ENCODE results near the gene AGMO. TPM values are rescaled to one million over a fixed set of nuclear protein-coding genes. Genes with fewer than 3 reads are reported as not detected.

Gene AGMO
- total RNA-seq, 3 donors from 2014 or later (not counting 1 experiment from before 2014, with no cell fraction given), result not detected

DNA sequence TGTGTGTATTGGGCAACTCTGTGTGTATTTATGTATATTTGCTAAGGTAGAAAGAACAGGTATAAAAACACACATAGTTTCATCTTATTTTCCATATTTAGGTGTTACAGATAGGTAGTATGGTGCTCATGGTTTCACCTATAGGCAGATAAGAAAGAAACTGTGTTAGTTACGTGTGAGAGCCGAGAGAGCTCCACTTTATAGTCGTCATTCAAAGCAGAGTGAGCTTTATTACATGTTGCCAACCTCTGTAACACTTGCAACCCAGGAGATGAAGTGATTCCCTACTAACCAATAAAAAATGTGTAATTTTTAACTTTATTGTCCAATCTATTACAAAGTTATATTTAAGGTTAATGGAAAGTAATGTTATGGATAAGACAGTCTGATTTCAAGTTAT, 121.3 kb downstream of the AGMO start:
- 93% methylated on average over 3 of the region's 3 CpGs for WGBS (ENCODE audit: insufficient coverage)

DNA sequence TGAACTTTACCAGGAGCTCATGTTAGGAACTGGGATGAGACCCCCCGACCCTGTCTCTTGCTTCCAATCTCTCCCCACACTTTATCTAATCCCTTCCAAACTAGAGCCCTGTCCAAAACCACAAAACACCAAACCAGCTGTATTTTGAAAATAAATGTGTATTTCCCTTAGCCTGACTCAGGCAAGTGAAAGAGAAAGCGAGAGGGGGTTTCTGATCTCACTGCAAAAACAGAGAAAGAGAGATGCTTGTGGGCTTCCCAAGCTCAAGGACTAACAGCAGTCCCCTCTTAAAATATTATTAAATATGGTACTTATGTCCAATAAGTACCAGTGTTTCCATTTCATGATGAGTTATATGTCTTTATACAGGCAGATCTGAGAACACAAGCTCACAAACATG, 122.0 kb downstream of the AGMO start:
- Mint-ChIP-seq H3K4me1 (no peaks in the 10 kb centered on the region), H3K9me3 (peaks cover 13 to 21% of the 10 kb centered on the region in 2 donors), H3K4me3 (no peak overlapping the region), H3K27me3 (ENCODE audit: low read depth in 2 of 2) (no peaks in the 10 kb centered on the region), H3K27ac (no peak overlapping the region), H3K36me3 (no peaks in the 10 kb centered on the region)
- TF ChIP-seq, protein P1, sequence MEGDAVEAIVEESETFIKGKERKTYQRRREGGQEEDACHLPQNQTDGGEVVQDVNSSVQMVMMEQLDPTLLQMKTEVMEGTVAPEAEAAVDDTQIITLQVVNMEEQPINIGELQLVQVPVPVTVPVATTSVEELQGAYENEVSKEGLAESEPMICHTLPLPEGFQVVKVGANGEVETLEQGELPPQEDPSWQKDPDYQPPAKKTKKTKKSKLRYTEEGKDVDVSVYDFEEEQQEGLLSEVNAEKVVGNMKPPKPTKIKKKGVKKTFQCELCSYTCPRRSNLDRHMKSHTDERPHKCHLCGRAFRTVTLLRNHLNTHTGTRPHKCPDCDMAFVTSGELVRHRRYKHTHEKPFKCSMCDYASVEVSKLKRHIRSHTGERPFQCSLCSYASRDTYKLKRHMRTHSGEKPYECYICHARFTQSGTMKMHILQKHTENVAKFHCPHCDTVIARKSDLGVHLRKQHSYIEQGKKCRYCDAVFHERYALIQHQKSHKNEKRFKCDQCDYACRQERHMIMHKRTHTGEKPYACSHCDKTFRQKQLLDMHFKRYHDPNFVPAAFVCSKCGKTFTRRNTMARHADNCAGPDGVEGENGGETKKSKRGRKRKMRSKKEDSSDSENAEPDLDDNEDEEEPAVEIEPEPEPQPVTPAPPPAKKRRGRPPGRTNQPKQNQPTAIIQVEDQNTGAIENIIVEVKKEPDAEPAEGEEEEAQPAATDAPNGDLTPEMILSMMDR (IDR thresholded peaks at IDR 0.05), result no peak
- Histone ChIP-seq H3K4me3 (ENCODE audit: low read length) (no peak overlapping the region), H3K27ac (ENCODE audit: low read length) (no peak overlapping the region), H3K4me1 (ENCODE audit: control insufficient read depth, insufficient read depth, low read length) (no peaks in the 10 kb centered on the region), H3K9me3 (ENCODE audit: control insufficient read depth, insufficient read depth, low read length) (no peaks in the 10 kb centered on the region), H3K36me3 (ENCODE audit: control insufficient read depth, insufficient read depth, low read length) (no peaks in the 10 kb centered on the region), H3K27me3 (ENCODE audit: control insufficient read depth, insufficient read depth, low read length) (no peaks in the 10 kb centered on the region)
- DNase-seq, result no peak
- ATAC-seq, result no peak
- WGBS (ENCODE audit: insufficient coverage), result 60% methylated on average over 1 of the region's 2 CpGs
- intact Hi-C loops (cut with micrococcal nuclease), result no loop called here

More for the DNA sequence above, 121.3 kb downstream of the AGMO start:
- Mint-ChIP-seq H3K4me3 (no peak overlapping the region), H3K9me3 (peaks cover 12 to 20% of the 10 kb centered on the region in 2 donors), H3K36me3 (no peaks in the 10 kb centered on the region), H3K27ac (no peak overlapping the region), H3K4me1 (no peaks in the 10 kb centered on the region), H3K27me3 (ENCODE audit: low read depth in 2 of 2) (no peaks in the 10 kb centered on the region)
- no peak for DNase-seq
- ATAC-seq, result no peak
- Histone ChIP-seq H3K36me3 (ENCODE audit: control insufficient read depth, insufficient read depth, low read length) (no peaks in the 10 kb centered on the region), H3K9me3 (ENCODE audit: control insufficient read depth, insufficient read depth, low read length) (no peaks in the 10 kb centered on the region), H3K4me1 (ENCODE audit: control insufficient read depth, insufficient read depth, low read length) (no peaks in the 10 kb centered on the region), H3K27ac (ENCODE audit: low read length) (no peak overlapping the region), H3K27me3 (ENCODE audit: control insufficient read depth, insufficient read depth, low read length) (no peaks in the 10 kb centered on the region), H3K4me3 (ENCODE audit: low read length) (no peak overlapping the region)
- intact Hi-C loops (cut with micrococcal nuclease), result no loop called here
- TF ChIP-seq, protein P1 (IDR thresholded peaks at IDR 0.05), result no peak

DNA sequence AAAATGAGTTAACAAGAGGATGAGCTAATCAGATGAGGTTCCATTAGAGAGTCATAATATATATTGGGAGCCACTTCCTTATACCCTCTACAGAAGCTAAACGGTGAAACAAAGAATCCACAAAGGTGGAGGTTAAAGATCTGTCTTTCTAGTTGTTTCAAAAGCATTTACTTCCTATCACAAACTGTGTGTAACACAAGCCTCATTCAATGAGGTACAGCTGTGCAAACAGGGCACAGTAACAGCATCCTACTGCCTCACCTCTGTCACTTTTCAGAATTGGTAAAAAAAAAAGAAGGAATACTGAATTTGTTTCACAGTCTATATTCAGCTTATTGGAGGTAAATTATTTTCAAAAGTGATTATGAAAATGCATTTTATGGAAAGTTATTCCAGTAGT, 128.7 kb downstream of the AGMO start:
- no peak for ATAC-seq
- Histone ChIP-seq H3K4me1 (ENCODE audit: control insufficient read depth, insufficient read depth, low read length) (no peaks in the 10 kb centered on the region), H3K27ac (ENCODE audit: low read length) (no peak overlapping the region), H3K27me3 (ENCODE audit: control insufficient read depth, insufficient read depth, low read length) (no peaks in the 10 kb centered on the region), H3K9me3 (ENCODE audit: control insufficient read depth, insufficient read depth, low read length) (no peaks in the 10 kb centered on the region), H3K4me3 (ENCODE audit: low read length) (no peak overlapping the region), H3K36me3 (ENCODE audit: control insufficient read depth, insufficient read depth, low read length) (no peaks in the 10 kb centered on the region)
- no peak overlapping the region for H3K4me3 Mint-ChIP-seq
- intact Hi-C loops (cut with micrococcal nuclease), result no loop called here
- TF ChIP-seq, protein P1 (IDR thresholded peaks at IDR 0.05), result no peak
- no peak overlapping the region for H3K27ac Mint-ChIP-seq
- H3K4me1 Mint-ChIP-seq, result no peaks in the 10 kb centered on the region
- no CpG with 5 or more reads among the region's 1 CpG for WGBS (ENCODE audit: insufficient coverage)
- H3K36me3 Mint-ChIP-seq, result no peaks in the 10 kb centered on the region
- no peak for DNase-seq
- peaks cover 11 to 13% of the 10 kb centered on the region in 2 donors for H3K9me3 Mint-ChIP-seq
- H3K27me3 Mint-ChIP-seq (ENCODE audit: low read depth in 2 of 2), result no peaks in the 10 kb centered on the region

DNA sequence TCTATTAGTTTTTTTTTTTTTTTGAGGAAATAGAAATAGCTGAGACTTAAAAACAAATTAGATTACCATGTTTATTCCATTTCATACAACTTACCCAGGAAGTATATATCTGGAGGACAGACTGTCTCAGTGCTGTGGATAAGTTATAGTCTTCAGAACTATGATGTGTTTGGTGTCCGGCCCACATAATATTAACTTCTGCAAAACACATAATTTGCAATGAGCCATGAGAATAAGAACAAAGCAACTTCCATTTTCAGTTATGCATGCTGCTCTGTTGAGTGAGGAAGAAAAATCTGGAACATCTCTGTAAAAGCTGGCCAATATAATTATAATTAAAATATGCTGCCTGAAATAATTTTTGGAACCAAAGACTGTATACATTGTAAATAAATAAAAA, 130.9 kb downstream of the AGMO start:
- no peaks in the 10 kb centered on the region for H3K36me3 Mint-ChIP-seq
- no peaks in the 10 kb centered on the region for H3K27me3 Mint-ChIP-seq (ENCODE audit: low read depth in 2 of 2)
- H3K4me3 Mint-ChIP-seq, result no peak overlapping the region
- H3K9me3 Mint-ChIP-seq, result peaks cover 15 to 16% of the 10 kb centered on the region in 2 donors
- no peak overlapping the region for H3K4me3 ChIP-seq (ENCODE audit: low read length)
- H3K4me1 ChIP-seq (ENCODE audit: control insufficient read depth, insufficient read depth, low read length), result no peaks in the 10 kb centered on the region
- no peaks in the 10 kb centered on the region for H3K36me3 ChIP-seq (ENCODE audit: control insufficient read depth, insufficient read depth, low read length)
- H3K9me3 ChIP-seq (ENCODE audit: control insufficient read depth, insufficient read depth, low read length), result no peaks in the 10 kb centered on the region
- DNase-seq (no peak), ATAC-seq (no peak)
- no peak overlapping the region for H3K27ac Mint-ChIP-seq
- no CpG with 5 or more reads among the region's 1 CpG for WGBS (ENCODE audit: insufficient coverage)
- TF ChIP-seq, protein P1 (IDR thresholded peaks at IDR 0.05), result no peak
- no peaks in the 10 kb centered on the region for H3K27me3 ChIP-seq (ENCODE audit: control insufficient read depth, insufficient read depth, low read length)
- no peak overlapping the region for H3K27ac ChIP-seq (ENCODE audit: low read length)
- no peaks in the 10 kb centered on the region for H3K4me1 Mint-ChIP-seq
- intact Hi-C loops (cut with micrococcal nuclease), result no loop called here

Data from natural killer cell (primary cell).